HG03521 (cell line): Measurements from ENCODE around the gene PTDSS2.
"Not testable (repeated sequence)": the region's sequence is repeated elsewhere in the genome, so short reads cannot be mapped to it uniquely, and the experiment has no call there.

ENCODE experiments used
- ATAC-seq: cut with Tn5 transposase; IDR thresholded peaks from one replicate; pipeline ENCODE4 v1.9.1; 2021; ENCODE audit warnings: mild to moderate bottlenecking, moderate library complexity; ENCODE audit not compliant: unreplicated experiment

PTDSS2 gene

DNA sequence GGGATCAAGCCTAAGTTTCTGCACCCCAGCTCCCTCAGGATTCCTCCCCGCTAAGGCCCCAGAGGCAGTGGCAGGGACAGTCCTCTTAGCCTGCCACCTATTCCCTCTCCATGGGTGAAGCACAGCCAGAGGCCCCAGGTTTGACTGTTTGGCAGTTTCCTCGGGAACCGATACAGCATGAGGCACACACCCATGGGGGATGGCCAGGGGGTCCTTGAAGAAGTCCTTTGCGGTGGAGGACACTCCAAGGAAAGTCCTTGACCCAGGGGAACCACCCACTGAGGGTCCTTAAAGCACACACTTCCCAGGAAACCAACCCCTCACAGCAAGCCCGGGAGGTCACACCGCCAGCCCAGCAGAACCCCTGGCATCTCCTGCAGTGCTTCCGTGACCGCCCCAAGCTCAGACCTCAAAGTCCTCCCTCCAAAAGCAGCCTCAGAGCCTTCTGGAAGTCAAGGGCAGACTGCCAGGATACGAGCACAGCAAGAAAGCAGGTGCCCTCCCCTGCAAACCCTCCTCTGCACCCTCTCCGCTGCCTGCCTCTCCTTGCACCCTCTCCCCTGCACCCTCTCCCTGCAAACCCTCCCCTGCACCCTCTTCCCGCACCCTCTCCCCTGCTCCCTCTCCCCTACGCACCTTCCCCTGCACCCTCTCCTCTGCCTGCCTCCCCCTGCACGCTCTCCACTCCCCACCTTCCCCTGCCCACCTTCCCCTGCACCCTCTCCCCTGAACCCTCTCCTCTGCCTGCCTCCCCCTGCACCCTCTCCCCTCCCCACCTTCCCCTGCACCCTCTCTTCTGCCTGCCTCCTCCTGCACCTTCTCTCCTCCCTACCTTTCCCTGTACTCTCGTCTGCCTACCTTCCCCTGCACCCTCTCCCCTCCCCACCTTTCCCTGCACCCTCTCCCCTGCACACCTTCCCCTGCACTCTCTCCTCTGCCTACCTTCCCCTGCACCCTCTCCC, 36.7 kb upstream of the PTDSS2 start:
- no peak for ATAC-seq

DNA sequence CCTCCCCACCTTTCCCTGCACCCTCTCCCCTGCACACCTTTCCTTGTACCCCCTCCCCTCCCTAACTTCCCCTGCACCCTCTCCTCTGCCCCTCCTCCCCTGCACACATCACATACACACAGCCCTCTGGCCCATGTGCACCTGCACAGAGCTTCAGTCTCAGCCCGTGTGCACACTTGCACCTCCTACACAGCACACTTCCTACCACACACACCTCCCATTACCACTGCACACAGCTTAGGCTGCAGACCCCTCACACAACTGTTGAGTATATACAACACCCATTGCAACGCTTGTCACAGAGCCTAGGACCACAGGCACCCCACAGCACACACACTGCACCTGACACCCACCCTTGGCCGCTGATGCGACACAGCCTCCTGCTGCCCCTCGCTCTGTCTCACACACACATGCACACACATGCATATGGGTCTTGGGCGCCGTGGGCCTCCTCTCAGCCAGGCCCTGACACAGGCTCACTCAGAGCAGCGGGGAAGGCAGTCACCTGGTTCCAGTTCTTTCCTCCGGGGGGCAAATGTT, 35.7 kb upstream of the PTDSS2 start:
- no peak for ATAC-seq

DNA sequence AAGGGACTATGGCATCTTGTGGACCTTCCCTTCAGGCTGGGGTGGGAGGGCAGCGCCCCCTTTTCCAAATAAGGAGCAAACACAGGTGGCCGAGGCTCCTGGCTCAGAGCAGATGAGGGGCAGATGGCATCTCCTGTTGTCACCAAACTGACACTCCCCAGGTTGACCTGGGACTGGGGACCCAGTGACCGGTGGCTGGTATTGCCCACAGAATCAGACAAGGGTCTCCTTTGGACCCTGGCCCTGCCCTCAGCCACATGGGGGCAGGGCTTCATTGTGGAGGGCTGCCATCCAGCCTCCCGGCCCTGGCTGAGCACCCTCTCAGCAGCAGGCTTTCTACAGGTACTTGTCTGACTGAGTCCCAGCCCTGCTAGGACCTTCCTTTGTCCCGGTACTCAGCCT, 34.4 kb upstream of the PTDSS2 start:
- ATAC-seq, result no peak

DNA sequence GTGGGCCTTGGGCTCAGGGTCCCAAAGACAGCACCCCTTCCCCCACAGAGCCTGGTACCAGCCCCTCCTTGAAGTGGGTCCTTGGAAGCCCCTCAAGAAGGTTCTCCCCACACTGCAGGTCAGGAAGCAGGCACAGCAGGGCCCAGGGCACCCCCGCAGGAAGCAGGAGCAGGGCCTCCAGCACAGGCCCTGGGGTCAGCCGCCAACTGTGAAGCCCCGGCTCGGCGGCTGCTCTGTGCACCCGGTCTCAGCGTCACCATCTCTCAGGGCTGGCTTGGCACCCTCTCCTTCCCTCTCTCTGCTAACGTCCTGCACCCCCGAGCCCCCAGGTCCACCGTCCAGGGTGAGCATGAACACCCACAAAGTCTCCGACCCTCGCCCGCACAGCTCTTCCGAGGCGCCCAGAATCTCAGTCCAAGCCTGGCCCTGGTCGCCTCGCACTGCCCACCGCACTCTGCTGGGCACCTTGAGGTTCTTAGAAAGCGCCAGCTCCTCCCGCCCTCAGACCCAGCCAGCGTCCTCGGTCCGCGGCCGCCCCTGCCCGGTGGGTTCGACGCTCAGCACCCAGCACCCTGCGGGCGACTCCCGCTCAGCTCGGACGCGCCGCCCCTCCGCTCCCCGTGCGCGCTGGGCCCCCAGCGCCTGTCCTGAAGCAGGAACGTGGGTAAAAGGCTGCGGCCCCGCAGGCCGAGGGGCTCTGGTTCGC, 33.9 kb upstream of the PTDSS2 start:
- ATAC-seq, result no peak

DNA sequence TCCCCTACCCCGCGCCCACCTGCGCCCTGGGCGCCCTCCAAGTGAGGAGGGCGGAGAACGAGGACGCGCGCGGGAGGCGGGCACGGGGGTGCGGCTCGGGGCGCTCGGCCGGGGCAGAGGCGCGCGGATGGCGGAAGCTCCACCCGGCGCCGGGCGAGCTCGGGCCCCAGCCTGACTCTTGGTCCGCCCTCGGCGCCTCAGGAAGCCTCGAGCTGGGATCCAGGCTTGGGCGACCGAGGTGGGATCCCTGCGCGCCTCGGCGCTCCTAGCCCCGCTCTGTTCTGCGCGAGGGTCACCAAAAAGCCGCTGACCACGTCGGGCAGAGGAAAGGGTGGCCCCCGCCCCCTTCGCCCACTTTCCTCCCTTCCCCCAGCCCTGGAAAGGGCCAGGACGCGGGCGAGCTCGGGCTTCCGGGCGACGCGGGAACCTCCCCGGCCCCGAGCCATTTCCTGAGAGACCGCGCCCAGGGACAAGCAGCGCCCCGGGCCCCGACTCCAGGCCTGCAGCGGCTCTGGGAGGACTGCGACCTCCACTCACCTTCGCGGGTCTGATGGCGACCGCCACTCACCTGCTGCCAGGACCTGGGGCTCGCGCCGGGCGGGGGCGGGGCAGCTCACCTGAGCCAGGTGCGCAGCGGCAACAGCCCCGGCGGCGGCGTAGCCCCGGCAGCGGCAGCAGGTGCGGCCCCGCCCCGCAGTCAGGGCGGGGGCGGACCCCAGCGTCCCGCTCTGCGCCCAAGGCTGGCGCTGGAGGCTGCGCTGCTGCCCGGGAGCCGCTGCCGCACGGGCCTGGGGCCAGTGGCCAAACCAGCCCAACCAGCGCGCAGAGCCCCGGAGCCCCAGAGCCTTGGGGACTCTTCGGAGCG, 33.1 kb upstream of the PTDSS2 start:
- ATAC-seq, result no peak

DNA sequence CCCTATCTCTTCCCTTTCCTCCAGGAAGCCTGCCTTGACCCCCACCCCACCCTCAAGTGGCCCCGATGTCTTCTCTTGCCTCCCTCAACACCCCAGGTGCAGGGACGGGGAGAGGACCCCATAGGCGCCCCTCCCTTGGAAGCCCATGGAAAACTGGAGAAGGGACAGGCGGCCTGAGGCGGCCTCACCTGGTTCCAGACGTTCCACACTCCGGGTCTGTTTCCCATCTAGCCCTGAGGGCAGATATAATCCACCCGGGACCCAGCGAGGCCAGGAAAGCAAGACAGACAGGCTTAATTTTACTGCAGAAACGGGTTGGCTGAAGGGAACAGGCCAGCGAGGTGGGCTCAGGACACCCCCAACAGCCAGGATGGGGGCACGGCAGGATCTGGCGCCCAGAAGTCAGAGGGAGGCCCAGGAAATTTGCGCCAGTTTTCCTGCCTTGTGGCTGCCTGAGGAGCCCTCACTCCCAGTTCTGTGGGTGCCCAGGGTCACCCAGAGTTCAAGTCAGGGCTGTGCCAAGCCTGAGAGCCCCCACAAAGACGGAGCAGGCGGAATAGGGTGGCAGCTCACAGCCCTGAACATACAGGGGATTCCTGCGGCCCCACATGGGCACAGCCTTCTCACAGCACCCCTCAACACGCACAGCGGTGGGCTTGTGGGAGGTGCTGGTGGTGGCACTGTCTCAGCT, 32.3 kb upstream of the PTDSS2 start:
- no peak for ATAC-seq

DNA sequence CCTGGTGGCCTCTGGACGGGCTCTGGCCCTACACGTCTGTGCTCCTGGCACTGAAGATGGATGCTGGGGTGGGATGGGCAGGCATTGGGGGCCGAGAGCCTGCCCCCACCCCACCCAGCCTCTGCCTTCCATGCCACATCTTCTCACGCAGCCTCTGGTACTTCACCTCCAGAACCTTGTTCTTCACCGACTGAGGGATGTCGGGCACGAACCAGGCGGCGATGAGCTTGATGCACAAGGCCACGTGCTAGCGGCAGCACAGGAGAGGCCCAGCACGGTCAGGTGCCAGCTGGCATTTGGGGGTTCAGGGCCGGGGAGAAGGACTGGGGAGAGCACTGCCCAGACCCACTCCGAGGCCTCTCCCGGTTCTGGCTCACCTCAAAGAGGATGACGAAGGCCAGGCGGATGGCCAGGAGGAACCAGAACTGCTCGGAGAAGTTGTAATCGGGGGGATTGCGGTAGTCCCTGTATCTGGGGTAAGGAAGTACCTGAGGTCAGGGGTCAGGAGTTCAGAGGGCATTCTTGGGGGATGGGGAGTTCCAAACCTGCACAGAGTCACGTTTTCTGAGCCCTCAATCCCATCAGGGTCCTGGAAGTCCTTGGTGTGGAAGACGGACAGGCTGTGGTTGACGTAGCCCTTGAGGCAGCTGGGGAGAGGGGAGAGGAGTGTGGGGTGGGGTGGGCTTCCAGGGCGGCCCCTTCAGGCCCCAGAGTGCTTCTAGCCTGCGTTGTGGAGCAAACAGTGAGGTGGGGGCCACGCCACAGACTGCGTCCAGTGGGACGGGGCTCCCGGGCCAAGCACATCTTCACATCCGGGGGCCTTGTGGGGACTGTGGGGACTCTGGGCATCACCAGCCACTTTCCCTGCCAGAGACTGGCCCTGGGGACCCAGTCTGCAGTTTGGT, 31.5 kb upstream of the PTDSS2 start:
- ATAC-seq, result no peak

DNA sequence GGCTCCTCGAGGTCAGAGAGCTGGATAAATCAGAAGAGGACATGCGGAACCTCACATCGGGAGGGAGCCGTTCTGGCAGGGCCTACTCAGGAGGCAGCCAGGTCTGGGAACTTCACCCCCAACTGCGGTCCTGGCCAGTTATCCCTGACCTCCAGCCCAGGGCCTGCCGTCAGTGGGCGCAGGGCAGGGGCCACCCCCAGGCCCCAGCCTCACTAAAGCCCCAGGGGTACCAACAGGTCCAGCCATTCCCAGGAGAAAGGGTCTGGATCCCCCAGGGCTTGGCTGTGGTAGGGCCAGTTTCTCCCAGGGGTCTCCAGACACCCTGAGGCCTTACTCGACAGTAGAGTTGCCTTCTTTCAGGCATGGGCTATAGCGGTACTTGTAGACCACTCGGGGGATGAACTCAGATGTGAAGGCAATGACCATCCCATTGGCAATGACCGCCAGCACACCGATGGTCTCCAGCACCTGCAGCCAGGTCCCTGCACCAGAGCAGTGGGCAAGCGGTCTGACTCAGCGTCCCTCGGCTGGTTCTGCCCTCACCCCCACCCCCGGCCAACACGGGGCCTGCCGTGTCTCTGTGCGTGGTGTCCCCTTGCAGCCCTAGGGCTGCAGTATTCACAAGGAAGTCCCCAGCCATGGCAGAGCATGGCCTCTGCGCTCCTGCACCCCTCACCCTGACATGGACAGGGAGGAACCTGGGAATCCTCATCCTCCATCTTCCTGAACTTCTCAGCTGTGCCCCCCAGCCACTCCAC, 30.7 kb upstream of the PTDSS2 start:
- no peak for ATAC-seq

DNA sequence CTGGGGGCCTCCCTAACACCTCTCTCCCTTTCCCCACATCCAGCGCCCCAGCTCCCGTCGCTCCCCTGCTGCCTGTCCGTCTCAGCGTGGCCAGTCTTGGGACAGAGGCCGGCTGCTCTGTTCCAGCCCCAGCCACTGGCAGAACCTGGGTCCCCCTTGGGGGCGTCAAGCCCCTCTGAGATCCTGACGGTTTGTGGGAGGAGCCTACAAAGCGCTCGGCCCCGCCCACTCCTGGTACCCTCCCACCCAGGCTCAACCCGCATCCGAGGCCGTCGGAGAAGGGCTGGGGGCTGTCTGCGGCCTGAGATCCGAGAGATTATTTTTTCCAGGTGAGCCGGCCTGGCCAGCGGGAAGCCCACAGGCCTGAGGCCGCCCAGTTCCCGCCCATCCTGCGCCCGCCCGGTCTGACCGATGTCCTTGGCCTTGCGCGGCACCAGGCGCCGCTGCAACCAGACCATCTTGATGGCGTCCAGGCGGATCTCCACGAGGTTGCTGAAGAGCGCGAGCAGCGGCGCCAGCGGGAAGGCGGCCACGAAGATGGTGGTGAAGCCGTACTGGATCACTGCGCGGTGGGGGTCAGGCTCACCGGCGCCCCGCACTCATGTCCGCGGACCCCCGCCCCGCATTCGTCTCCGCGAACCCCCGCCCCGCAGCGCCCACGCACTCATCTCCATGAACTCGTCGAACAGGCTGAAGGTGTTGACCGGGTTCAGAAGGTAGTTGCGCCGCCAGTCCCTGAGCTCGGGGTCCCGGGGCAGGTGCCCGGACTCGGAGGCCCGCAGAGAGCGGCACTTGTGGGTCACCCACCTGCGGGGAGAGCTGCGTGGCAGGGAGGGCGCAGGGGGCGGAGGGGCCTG, 29.8 kb upstream of the PTDSS2 start:
- ATAC-seq, result no peak

DNA sequence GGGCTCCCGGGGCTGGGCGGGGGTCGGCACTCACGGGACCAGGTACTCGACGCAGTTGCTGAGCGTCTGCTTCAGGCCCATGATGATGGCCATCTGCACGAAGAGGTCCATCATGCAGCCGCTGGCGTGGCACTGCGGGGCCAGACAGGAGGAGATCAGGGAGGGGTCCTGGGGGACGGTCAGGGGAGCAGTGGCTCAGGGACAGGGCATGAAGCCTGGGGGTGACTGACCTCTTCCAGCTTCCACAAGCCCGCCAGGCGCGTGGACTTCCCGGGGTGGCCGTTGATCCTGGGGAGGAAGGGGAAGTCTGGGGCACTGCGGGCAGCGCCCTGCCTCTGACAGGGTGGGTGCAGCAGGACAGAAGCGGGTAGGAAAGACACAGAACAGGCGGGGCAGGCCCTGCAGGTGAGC, 29.2 kb upstream of the PTDSS2 start:
- ATAC-seq, result no peak

DNA sequence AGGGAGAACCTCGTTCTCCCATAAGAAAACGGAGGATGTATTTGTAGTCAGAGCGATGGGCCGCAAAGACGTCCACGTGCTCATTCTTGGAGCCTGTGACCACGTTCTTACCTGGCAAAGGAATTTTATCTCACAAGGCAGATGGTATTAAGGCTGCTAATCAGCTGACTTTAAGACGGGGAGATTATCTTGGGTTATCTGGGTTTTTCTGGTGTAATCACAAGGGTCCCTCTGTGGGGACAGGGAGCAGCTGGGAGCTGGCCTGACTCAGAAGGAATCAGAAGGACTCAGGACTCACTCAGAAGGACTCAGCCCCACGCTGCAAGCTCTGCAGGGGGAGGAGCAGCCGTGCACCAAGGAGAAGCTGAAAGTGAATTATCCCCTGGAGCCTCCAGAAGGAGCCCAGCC, 27.8 kb upstream of the PTDSS2 start:
- no peak for ATAC-seq

DNA sequence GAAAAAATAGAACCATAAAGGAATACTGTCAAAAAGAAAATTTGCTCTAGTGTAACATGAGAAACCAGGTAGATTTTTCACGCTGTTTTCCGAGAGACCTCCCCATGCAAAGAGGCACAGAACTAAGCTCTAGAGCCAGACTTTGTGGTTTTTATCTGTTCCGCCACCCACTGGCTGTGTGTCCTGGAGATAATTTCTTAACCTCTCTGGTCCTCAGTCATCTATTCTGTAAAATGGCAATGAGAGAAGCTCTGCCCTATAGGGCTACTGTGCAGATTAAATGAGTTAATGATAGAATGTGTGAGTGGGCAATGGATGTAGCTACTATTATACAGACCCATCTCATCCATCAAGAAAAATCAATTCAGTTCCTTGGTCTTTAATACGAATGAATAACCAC, 25.8 kb upstream of the PTDSS2 start:
- ATAC-seq, result no peak

DNA sequence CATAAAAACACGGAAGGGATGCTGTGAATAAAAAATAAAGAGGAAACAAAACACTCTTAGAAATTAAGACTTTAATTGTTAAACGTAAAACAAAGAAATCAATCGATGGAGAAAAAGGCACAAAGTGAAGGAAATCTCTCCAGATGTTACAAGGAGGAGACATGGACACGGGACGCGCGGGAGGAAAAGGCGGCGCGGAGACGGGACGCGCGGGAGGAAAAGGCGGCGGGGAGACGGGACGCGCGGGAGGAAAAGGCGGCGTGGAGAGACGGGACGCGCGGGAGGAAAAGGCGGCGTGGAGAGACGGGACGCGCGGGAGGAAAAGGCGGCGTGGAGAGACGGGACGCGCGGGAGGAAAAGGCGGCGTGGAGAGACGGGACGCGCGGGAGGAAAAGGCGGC, 25.3 kb upstream of the PTDSS2 start:
- ATAC-seq, result not testable (repeated sequence)

DNA sequence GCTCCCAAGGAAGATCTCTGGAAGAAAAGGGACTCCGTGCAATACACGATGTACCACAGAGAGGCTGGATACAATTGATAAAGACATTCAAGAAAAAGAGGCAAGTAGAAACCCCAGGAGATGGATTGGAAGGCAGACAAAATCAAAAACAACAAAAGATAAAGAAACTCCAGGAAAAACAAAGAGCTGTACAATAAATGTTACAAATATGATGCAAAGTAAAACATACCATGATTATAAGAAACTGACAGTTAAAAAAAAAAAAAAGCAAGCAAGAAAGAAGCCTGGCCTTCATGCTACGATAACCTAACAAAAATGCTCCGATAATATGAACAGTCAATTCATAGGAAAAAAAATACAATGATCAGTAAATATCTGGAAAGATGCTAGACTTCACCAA, 24.8 kb upstream of the PTDSS2 start:
- ATAC-seq, result no peak

DNA sequence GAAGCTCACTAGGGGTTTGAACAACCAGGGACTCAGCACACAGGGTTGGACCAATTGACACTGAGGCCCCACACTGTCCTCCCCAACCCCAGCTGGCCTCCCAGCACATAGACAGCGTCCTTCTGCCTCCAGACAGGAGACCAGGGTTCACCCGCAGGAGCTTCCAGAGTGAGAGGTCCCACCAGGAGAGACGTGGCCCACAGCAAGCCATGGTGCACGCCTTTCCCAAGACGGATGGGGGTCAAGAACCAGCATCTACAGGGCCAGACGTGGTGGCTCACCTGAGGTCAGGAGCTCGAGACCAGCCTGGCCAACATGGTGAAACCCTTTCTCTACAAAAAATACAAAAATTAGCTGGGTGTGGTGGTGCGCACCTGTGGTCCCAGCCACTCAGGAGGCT, 23.2 kb upstream of the PTDSS2 start:
- ATAC-seq, result no peak

DNA sequence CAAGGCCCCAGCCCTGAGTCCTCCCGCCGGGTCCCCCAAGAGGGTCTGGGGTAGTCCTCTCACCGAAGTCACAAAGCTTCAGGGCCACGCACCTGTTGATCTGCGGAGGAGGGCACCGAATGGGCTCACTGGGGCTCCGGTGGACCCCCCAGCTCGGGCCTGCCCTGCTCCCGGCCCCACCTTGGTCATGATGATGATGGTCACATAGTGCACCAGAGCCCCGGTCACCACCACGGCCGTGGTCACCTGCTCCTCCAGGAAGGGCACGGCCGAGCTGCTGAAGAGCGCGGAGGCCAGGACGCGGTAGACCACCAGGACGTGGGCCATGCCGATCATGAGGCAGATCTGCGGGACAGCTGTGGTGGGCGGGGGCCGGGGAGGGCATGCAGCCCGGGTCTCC, 21.8 kb upstream of the PTDSS2 start:
- no peak for ATAC-seq

DNA sequence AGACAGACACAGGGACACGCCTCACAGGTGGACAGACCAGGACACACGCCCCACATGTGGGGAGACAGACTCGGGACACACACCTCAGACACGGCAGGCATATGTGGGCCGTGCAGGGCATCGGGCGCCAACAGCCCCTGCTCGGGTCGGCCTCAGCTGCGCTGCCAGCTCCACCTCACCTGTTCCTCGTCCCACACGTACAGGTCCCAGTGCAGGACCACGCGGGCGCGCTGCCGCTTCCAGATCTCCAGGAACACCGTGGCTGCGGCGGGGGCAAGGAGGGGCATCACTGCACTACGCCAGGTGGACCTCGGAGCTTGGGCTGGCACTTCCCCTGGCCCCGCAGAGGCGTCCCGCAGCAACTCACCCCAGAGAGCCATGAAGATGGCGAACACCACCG, 20.7 kb upstream of the PTDSS2 start:
- no peak for ATAC-seq
